SK-N-SH treated with all-trans-retinoic acid at 6 μM for 48 hours (cell line): ENCODE results near the gene NTM.

ENCODE experiments used
- ARNTL ChIP-seq: fragments of 450-650 bp; formaldehyde crosslinking; IDR thresholded peaks from 2 replicates; pipeline ENCODE4 v1.5.0; 2020; ENCODE audit warnings: low read depth, mild to moderate bottlenecking, moderate library complexity, borderline replicate concordance
- BACH2 ChIP-seq: fragments of 250-450 bp; sonication (Bioruptor Pico); IDR thresholded peaks from 2 replicates; pipeline ENCODE4 v1.9.0; 2021; ENCODE audit warnings: mild to moderate bottlenecking, borderline replicate concordance
- CREB5 ChIP-seq: fragments of 250-450 bp; sonication (Bioruptor Pico); IDR thresholded peaks from 2 replicates; pipeline ENCODE4 v1.5.1; 2020; ENCODE audit warnings: low read depth, mild to moderate bottlenecking, moderate library complexity
- CSRNP3 ChIP-seq: fragments of 250-450 bp; sonication (Bioruptor Pico); IDR thresholded peaks from 2 replicates; pipeline ENCODE4 v1.5.1; 2021; ENCODE audit warnings: mild to moderate bottlenecking, moderate library complexity
- OSR1 ChIP-seq: fragments of 250-450 bp; sonication (Bioruptor Pico); IDR thresholded peaks from 2 replicates; pipeline ENCODE4 v1.8.0; 2022; ENCODE audit warnings: moderate library complexity, mild to moderate bottlenecking, inconsistent platforms
- PATZ1 ChIP-seq: fragments of 250-450 bp; sonication (Bioruptor Pico); IDR thresholded peaks from 2 replicates; pipeline ENCODE4 v1.8.0; 2020; ENCODE audit warnings: mild to moderate bottlenecking, moderate library complexity, borderline replicate concordance
- SNAI2 ChIP-seq: fragments of 250-450 bp; sonication (Bioruptor Pico); IDR thresholded peaks from 2 replicates; pipeline ENCODE4 v1.5.0; 2020; ENCODE audit warnings: mild to moderate bottlenecking, moderate library complexity
- ZFP3 ChIP-seq: fragments of 250-450 bp; sonication (Bioruptor Pico); IDR thresholded peaks from 2 replicates; pipeline ENCODE4 v1.5.0; 2020; ENCODE audit warnings: mild to moderate bottlenecking, moderate library complexity
- ZNF8 ChIP-seq: fragments of 450-650 bp; formaldehyde crosslinking; IDR thresholded peaks from 2 replicates; pipeline ENCODE4 v1.5.0; 2020; ENCODE audit warnings: mild to moderate bottlenecking, moderate library complexity
- TF ChIP-seq, protein P1 (sequence below): fragments of 250-450 bp; sonication (Bioruptor Pico); IDR thresholded peaks from 2 replicates; pipeline ENCODE4 v1.8.0; 2021; ENCODE audit warnings: low read depth, mild to moderate bottlenecking, moderate library complexity, borderline replicate concordance

DNA sequence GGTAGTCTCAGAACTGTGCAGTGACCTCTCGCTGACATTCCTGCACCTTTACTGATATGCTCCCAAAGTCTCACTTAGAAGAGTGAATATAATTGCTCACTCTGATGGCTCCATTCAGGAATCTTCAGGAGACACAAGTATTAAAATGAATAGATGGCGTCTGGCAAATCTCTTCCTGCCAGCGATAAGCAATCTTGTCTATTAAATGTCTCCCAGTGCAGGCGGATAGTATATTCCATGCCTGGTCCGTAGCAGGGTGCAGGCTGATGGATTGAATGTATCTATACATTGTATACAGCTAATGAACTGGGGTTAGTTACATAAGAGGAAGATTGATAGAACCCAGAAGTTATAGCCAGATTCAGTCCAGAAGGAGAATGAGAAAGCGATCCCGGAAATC lies 575.3 kb downstream of the NTM start:
- TF ChIP-seq ZFP3 (CRISPR knock-in tag): no peak
- TF ChIP-seq PATZ1 (CRISPR knock-in tag): no peak
- no peak for TF ChIP-seq SNAI2 (CRISPR knock-in tag)
- no peak for TF ChIP-seq CSRNP3 (CRISPR knock-in tag)
- TF ChIP-seq ARNTL (CRISPR knock-in tag): no peak
- TF ChIP-seq BACH2: no peak
- no peak; the same call in 1 of the 2 replicates for TF ChIP-seq CREB5
- TF ChIP-seq, protein P1, sequence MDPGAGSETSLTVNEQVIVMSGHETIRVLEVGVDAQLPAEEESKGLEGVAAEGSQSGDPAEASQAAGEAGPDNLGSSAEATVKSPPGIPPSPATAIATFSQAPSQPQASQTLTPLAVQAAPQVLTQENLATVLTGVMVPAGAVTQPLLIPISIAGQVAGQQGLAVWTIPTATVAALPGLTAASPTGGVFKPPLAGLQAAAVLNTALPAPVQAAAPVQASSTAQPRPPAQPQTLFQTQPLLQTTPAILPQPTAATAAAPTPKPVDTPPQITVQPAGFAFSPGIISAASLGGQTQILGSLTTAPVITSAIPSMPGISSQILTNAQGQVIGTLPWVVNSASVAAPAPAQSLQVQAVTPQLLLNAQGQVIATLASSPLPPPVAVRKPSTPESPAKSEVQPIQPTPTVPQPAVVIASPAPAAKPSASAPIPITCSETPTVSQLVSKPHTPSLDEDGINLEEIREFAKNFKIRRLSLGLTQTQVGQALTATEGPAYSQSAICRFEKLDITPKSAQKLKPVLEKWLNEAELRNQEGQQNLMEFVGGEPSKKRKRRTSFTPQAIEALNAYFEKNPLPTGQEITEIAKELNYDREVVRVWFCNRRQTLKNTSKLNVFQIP (CRISPR knock-in tag): no peak
- TF ChIP-seq OSR1 (CRISPR knock-in tag): no peak
- TF ChIP-seq ZNF8: no peak
